ENCODE results near the gene ARHGAP25.

The ARHGAP25 gene

GRCh38 chr2:68721482-68722101, 13.0 kb upstream of the ARHGAP25 start:
- H3K4me3 ChIP-seq (ENCODE audit: low read depth, low read length): no peak overlapping the region
- no peak for TF ChIP-seq CTCF (IDR thresholded peaks at IDR 0.05; ENCODE audit: low read depth, low read length, missing control alignments)
- DNase-seq (ENCODE audit: low read depth): no peak
- in situ Hi-C loops (cut with HindIII; ENCODE audit: low sequenced_read_pairs): loop anchor here (25.0 kb wide), 1 partner anchor 234 kb away; no protein-coding TSS in a partner anchor

- DNase-seq (ENCODE audit: low read depth): no peak
- H3K4me3 ChIP-seq (ENCODE audit: low read depth, low read length): no peak overlapping the region
- no peak for TF ChIP-seq CTCF (IDR thresholded peaks at IDR 0.05; ENCODE audit: low read depth, low read length, missing control alignments)
- in situ Hi-C loops (cut with HindIII; ENCODE audit: low sequenced_read_pairs): loop anchor here (25.0 kb wide), 1 partner anchor 235 kb away; no protein-coding TSS in a partner anchor
Measured at GRCh38 chr2:68722712-68723111, 11.9 kb upstream of the ARHGAP25 start.

GRCh38 chr2:68723181-68723580, 11.4 kb upstream of the ARHGAP25 start:
- no peak for TF ChIP-seq CTCF (IDR thresholded peaks at IDR 0.05; ENCODE audit: low read depth, low read length, missing control alignments)
- no peak for DNase-seq (ENCODE audit: low read depth)
- no peak overlapping the region for H3K4me3 ChIP-seq (ENCODE audit: low read depth, low read length)
- in situ Hi-C loops (cut with HindIII; ENCODE audit: low sequenced_read_pairs): loop anchor here (25.0 kb wide), 1 partner anchor 236 kb away; no protein-coding TSS in a partner anchor

GRCh38 chr2:68726100-68726499, 8.5 kb upstream of the ARHGAP25 start:
- in situ Hi-C loops (cut with HindIII; ENCODE audit: low sequenced_read_pairs): no loop called here
- no peak for DNase-seq (ENCODE audit: low read depth)
- H3K4me3 ChIP-seq (ENCODE audit: low read depth, low read length): no peak overlapping the region
- TF ChIP-seq CTCF (IDR thresholded peaks at IDR 0.05; ENCODE audit: low read depth, low read length, missing control alignments): no peak

GRCh38 chr2:68726608-68727367, 7.8 kb upstream of the ARHGAP25 start:
- no peak for TF ChIP-seq CTCF (IDR thresholded peaks at IDR 0.05; ENCODE audit: low read depth, low read length, missing control alignments)
- DNase-seq (ENCODE audit: low read depth): no peak

GRCh38 chr2:68727683-68728375, 6.8 kb upstream of the ARHGAP25 start:
- DNase-seq (ENCODE audit: low read depth): peak; percentile 20
- in situ Hi-C loops (cut with HindIII; ENCODE audit: low sequenced_read_pairs): no loop called here
- no peak for TF ChIP-seq CTCF (IDR thresholded peaks at IDR 0.05; ENCODE audit: low read depth, low read length, missing control alignments)

More at GRCh38 chr2:68726608-68727367, 7.8 kb upstream of the ARHGAP25 start:
- in situ Hi-C loops (cut with HindIII; ENCODE audit: low sequenced_read_pairs): no loop called here
- no peak overlapping the region for H3K4me3 ChIP-seq (ENCODE audit: low read depth, low read length)

More at GRCh38 chr2:68727683-68728375, 6.8 kb upstream of the ARHGAP25 start:
- H3K4me3 ChIP-seq (ENCODE audit: low read depth, low read length): no peak overlapping the region

Measured in astrocyte of the cerebellum (primary cell).